HG02763 (cell line): Measurements from ENCODE around the gene LIF.

ENCODE experiments used
- ATAC-seq: cut with Tn5 transposase; IDR thresholded peaks from one replicate; pipeline ENCODE4 v1.9.1; 2021; ENCODE audit warnings: mild to moderate bottlenecking, moderate library complexity; ENCODE audit not compliant: unreplicated experiment

Gene LIF

GRCh38 chr22:30195245-30196140 is 51.1 kb downstream of the LIF start:
- no peak for ATAC-seq

DNA sequence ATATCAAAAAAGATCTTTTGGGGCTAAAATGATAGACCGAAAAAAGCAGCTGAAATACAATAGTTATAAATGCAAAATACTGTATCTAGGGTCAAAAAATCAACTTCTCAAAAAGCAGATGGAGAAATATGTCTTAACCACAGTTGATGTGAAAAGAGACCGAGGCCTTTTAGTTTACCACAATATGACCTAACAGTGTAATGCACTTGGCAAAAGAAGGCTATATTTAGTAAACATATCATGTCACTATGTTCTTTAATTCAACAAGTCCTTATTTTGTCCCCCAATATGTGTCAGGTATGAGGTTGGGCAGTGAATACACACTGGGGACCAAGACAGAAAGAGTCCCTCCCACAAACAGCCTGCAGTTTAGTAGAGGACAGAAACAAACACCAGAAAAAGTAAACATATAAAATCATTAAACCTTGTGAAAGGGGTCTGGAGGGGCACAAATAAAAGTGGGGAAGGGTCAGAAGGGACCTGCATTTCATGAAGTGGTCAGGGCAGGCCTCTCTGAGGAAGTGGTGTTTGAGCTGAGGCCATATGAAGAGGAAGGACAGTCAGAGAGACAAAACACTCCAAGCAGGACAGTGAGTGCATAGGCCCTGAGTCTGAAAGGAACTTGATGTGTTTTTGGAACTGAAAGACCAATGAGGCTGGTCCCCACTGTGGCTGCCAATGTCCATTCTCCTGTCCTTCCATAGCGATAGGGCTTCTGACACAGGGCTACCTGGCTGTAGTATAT is 53.4 kb downstream of the LIF start:
- ATAC-seq: no peak

DNA sequence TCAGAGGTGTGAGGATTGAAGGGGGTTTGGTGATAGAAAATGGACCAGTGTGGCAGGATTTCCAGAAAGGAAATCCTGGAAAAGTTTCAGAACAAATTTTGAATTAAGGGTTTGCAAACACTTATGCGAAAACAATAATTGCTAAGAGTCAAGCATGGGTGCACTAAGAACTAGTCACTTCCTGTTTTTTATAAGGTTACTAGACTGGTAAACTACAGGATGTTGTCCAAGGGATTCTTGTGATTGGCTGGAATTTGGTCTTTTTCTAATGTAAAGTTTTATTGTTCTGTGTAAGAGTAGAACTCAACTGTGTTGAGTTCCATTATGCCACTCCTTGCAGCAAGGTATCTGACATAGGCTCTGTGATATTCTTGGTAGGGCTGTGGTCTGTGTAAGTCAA is 54.1 kb downstream of the LIF start:
- ATAC-seq: no peak

GRCh38 chr22:30191040-30191701 is 55.4 kb downstream of the LIF start:
- no peak for ATAC-seq

- ATAC-seq: no peak
These were observed 56.0 kb downstream of the LIF start for GRCh38 chr22:30190574-30190973.
